ENCODE results near the gene EML6. TPM values are rescaled to one million over a fixed set of nuclear protein-coding genes. Genes with fewer than 3 reads are reported as not detected.

EML6 gene
- total RNA-seq, 3 donors from 2014 or later (not counting 1 experiment from before 2014, with no cell fraction given): 1.7 to 3.2 (median 2.4) TPM

GRCh38 chr2:54725343-54726099, 2.1 kb downstream of the EML6 start:
- H3K27ac Mint-ChIP-seq: peak overlapping the region; percentile 42 to 54
- TF ChIP-seq CTCF (IDR thresholded peaks at IDR 0.05): no peak
- peaks cover 20 to 21% of the 10 kb centered on the region in 2 donors for H3K4me1 Mint-ChIP-seq
- Histone ChIP-seq H3K36me3 (ENCODE audit: control insufficient read depth, insufficient read depth, low read length) (no peaks in the 10 kb centered on the region), H3K27me3 (ENCODE audit: control insufficient read depth, insufficient read depth, low read length) (peaks cover 16% of the 10 kb centered on the region), H3K27ac (ENCODE audit: low read length) (no peak overlapping the region), H3K9me3 (ENCODE audit: control insufficient read depth, insufficient read depth, low read length) (no peaks in the 10 kb centered on the region), H3K4me3 (ENCODE audit: low read length) (no peak overlapping the region), H3K4me1 (ENCODE audit: control insufficient read depth, insufficient read depth, low read length) (peaks cover 19% of the 10 kb centered on the region)
- peaks cover 37 to 49% of the 10 kb centered on the region in 2 donors for H3K27me3 Mint-ChIP-seq (ENCODE audit: low read depth in 2 of 2)
- intact Hi-C loops (cut with micrococcal nuclease): no loop called here
- peak overlapping the region; percentile 94 for H3K4me3 Mint-ChIP-seq
- no peak for ATAC-seq
- no peak for DNase-seq
- H3K36me3 Mint-ChIP-seq: peaks cover 6% of the 10 kb centered on the region
- WGBS (ENCODE audit: insufficient coverage): 52% methylated on average over 6 of the region's 8 CpGs
- H3K9me3 Mint-ChIP-seq: no peaks in the 10 kb centered on the region

GRCh38 chr2:54726431-54726830, 3.0 kb downstream of the EML6 start:
- intact Hi-C loops (cut with micrococcal nuclease): no loop called here
- Mint-ChIP-seq H3K4me1 (peaks cover 20 to 21% of the 10 kb centered on the region in 2 donors), H3K9me3 (no peaks in the 10 kb centered on the region), H3K36me3 (peaks cover 6% of the 10 kb centered on the region), H3K27ac (no peak overlapping the region), H3K4me3 (peak overlapping the region; percentile 50), H3K27me3 (ENCODE audit: low read depth in 2 of 2) (peaks cover 40 to 49% of the 10 kb centered on the region in 2 donors)
- no peak for TF ChIP-seq CTCF (IDR thresholded peaks at IDR 0.05)
- H3K9me3 ChIP-seq (ENCODE audit: control insufficient read depth, insufficient read depth, low read length): no peaks in the 10 kb centered on the region
- H3K27ac ChIP-seq (ENCODE audit: low read length): no peak overlapping the region
- WGBS (ENCODE audit: insufficient coverage): no CpG with 5 or more reads among the region's 1 CpG
- no peak overlapping the region for H3K4me3 ChIP-seq (ENCODE audit: low read length)
- H3K27me3 ChIP-seq (ENCODE audit: control insufficient read depth, insufficient read depth, low read length): peaks cover 16% of the 10 kb centered on the region
- no peak for DNase-seq
- ATAC-seq: no peak
- H3K36me3 ChIP-seq (ENCODE audit: control insufficient read depth, insufficient read depth, low read length): no peaks in the 10 kb centered on the region
- H3K4me1 ChIP-seq (ENCODE audit: control insufficient read depth, insufficient read depth, low read length): peaks cover 19% of the 10 kb centered on the region

- Histone ChIP-seq H3K4me1 (ENCODE audit: control insufficient read depth, insufficient read depth, low read length) (peaks cover 19% of the 10 kb centered on the region), H3K4me3 (ENCODE audit: low read length) (no peak overlapping the region), H3K27me3 (ENCODE audit: control insufficient read depth, insufficient read depth, low read length) (peaks cover 16% of the 10 kb centered on the region), H3K9me3 (ENCODE audit: control insufficient read depth, insufficient read depth, low read length) (no peaks in the 10 kb centered on the region), H3K36me3 (ENCODE audit: control insufficient read depth, insufficient read depth, low read length) (no peaks in the 10 kb centered on the region), H3K27ac (ENCODE audit: low read length) (no peak overlapping the region)
- ATAC-seq (no peak), DNase-seq (no peak)
- H3K4me1 Mint-ChIP-seq: peaks cover 20 to 21% of the 10 kb centered on the region in 2 donors
- H3K9me3 Mint-ChIP-seq: no peaks in the 10 kb centered on the region
- H3K27me3 Mint-ChIP-seq (ENCODE audit: low read depth in 2 of 2): peaks cover 40 to 49% of the 10 kb centered on the region in 2 donors
- H3K4me3 Mint-ChIP-seq: no peak overlapping the region
- TF ChIP-seq CTCF (IDR thresholded peaks at IDR 0.05): no peak
- peaks cover 6% of the 10 kb centered on the region for H3K36me3 Mint-ChIP-seq
- intact Hi-C loops (cut with micrococcal nuclease): no loop called here
- WGBS (ENCODE audit: insufficient coverage): 76% methylated on average over 2 of the region's 2 CpGs
- H3K27ac Mint-ChIP-seq: no peak overlapping the region
Measured at GRCh38 chr2:54726940-54727339, 3.5 kb downstream of the EML6 start.
